ENCODE data around the gene GTF2B. TPM values are rescaled to one million over a fixed set of nuclear protein-coding genes. Genes with fewer than 3 reads are reported as not detected.

GTF2B gene
- total RNA-seq, 2 donors from 2014 or later: 18.6 to 19.9 TPM

DNA sequence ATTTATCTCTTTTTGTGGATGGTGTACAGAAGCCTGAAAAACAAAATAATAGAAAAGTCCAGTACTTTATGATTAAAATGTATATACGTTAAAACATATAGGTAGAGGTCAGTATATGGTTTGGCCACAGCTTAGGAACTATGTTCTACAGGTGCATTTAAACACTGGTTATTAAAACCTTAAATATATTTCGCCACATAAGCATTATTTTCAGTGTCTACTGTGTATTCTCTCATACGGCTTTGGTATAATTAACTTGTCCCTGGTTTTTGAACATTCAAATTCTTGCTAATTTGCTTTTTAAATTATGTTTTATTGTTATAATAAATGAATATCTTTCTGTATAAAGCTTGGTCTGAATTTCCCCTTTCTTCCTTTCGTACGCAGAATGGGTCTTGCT lies 87.9 kb downstream of the GTF2B start:
- no peaks in the 10 kb centered on the region for H3K4me1 Mint-ChIP-seq
- no peak for DNase-seq
- Histone ChIP-seq H3K27me3 (ENCODE audit: control insufficient read depth, insufficient read depth, low read length, poor library complexity, severe bottlenecking) (no peaks in the 10 kb centered on the region), H3K9me3 (ENCODE audit: control insufficient read depth, low read length) (peaks cover 26% of the 10 kb centered on the region), H3K4me3 (ENCODE audit: low read length) (no peak overlapping the region), H3K4me1 (ENCODE audit: control insufficient read depth, insufficient read depth, low read length) (no peaks in the 10 kb centered on the region), H3K36me3 (ENCODE audit: control insufficient read depth, insufficient read depth, low read length) (peaks cover 84% of the 10 kb centered on the region), H3K9ac (ENCODE audit: extremely low read depth, low read length, poor library complexity, severe bottlenecking) (no peak overlapping the region), H3K27ac (ENCODE audit: low read depth, low read length) (no peak overlapping the region)
- H3K36me3 Mint-ChIP-seq (ENCODE audit: low read depth): peaks cover 64% of the 10 kb centered on the region
- H3K9me3 Mint-ChIP-seq: peaks cover 11% of the 10 kb centered on the region
- no peak overlapping the region for H3K27ac Mint-ChIP-seq
- no peak overlapping the region for H3K4me3 Mint-ChIP-seq
- H3K27me3 Mint-ChIP-seq (ENCODE audit: insufficient read depth): no peaks in the 10 kb centered on the region
- TF ChIP-seq CTCF (conservative IDR thresholded peaks at IDR 0.05): no peak
- 92 to 100% methylated on average over 1 to 5 of the region's 5 CpGs for WGBS, 2 experiments (ENCODE audit: insufficient coverage in 1 of 2, insufficient read length in 1 of 2)

GRCh38 chr1:88802950-88803349 lies 88.4 kb downstream of the GTF2B start:
- Histone ChIP-seq H3K27ac (ENCODE audit: low read depth, low read length) (no peak overlapping the region), H3K9me3 (ENCODE audit: control insufficient read depth, low read length) (peaks cover 26% of the 10 kb centered on the region), H3K27me3 (ENCODE audit: control insufficient read depth, insufficient read depth, low read length, poor library complexity, severe bottlenecking) (no peaks in the 10 kb centered on the region), H3K4me1 (ENCODE audit: control insufficient read depth, insufficient read depth, low read length) (no peaks in the 10 kb centered on the region), H3K4me3 (ENCODE audit: low read length) (no peak overlapping the region), H3K36me3 (ENCODE audit: control insufficient read depth, insufficient read depth, low read length) (peaks cover 86% of the 10 kb centered on the region), H3K9ac (ENCODE audit: extremely low read depth, low read length, poor library complexity, severe bottlenecking) (no peak overlapping the region)
- WGBS, 2 experiments (ENCODE audit: insufficient coverage in 1 of 2, insufficient read length in 1 of 2): 82% methylated on average over 1 of the region's 2 CpGs; no CpG with 5 or more reads in 1 of the 2 experiments
- TF ChIP-seq CTCF (conservative IDR thresholded peaks at IDR 0.05): no peak
- H3K4me1 Mint-ChIP-seq: no peaks in the 10 kb centered on the region
- DNase-seq: no peak
- peaks cover 11% of the 10 kb centered on the region for H3K9me3 Mint-ChIP-seq
- peaks cover 66% of the 10 kb centered on the region for H3K36me3 Mint-ChIP-seq (ENCODE audit: low read depth)
- no peak overlapping the region for H3K27ac Mint-ChIP-seq
- H3K27me3 Mint-ChIP-seq (ENCODE audit: insufficient read depth): no peaks in the 10 kb centered on the region
- no peak overlapping the region for H3K4me3 Mint-ChIP-seq

Other genes starting within 250 kb of the GTF2B start
- 10 to 100 TPM; 64.6 to 71.1 TPM for gene PKN2, start 207.3 kb downstream of the GTF2B start, total RNA-seq
- gene KYAT3, start 101.1 kb upstream of the GTF2B start, total RNA-seq: 10 to 100 TPM; 33.9 to 36.4 TPM
- 10 to 100 TPM; 20.1 to 27.7 TPM for gene RBMXL1, start 101.1 kb upstream of the GTF2B start, total RNA-seq
- not detected for gene GBP3, start 131.3 kb upstream of the GTF2B start, total RNA-seq
- not detected for gene GBP1, start 173.6 kb upstream of the GTF2B start, total RNA-seq
- gene GBP2, start 234.5 kb upstream of the GTF2B start, total RNA-seq: not detected